Calu3 (cell line): ENCODE measurements around the gene MST1. TPM values are rescaled to one million over a fixed set of nuclear protein-coding genes. Genes with fewer than 3 reads are reported as not detected.

Experiments
- BruUV-seq: library from RNA; stranded (reverse); fragments of 400-500 nt; replicated peaks from 2 replicates; lab custom pipeline; 2021; lab: Mats Ljungman, UMichigan
- CTCF ChIA-PET: fragments of 300-600 bp; sonication (Branson Sonifier 250); formaldehyde crosslinking; loops from one replicate; lab custom pipeline; 2022; ENCODE audit warnings: antibody characterized with exemption; lab: Charles Lee
- DNase-seq: peaks from one replicate; pipeline ENCODE4 v3.0.0; 2022
- H3K27ac Mint-ChIP-seq: one replicate; pipeline ENCODE4 v1.8.0; 2022; ENCODE audit warnings: mixed read lengths; ENCODE audit not compliant: unreplicated experiment
- H3K27me3 Mint-ChIP-seq: one replicate; pipeline ENCODE4 v1.8.0; 2022; ENCODE audit warnings: mixed read lengths; ENCODE audit not compliant: unreplicated experiment
- H3K36me3 Mint-ChIP-seq: one replicate; pipeline ENCODE4 v1.8.0; 2022; ENCODE audit warnings: mild to moderate bottlenecking, moderate library complexity, mixed read lengths; ENCODE audit not compliant: insufficient read depth, unreplicated experiment
- H3K4me1 Mint-ChIP-seq: one replicate; pipeline ENCODE4 v1.8.0; 2022; ENCODE audit warnings: mild to moderate bottlenecking, low read depth, mixed read lengths; ENCODE audit not compliant: unreplicated experiment
- H3K4me3 Mint-ChIP-seq: one replicate; pipeline ENCODE4 v1.8.0; 2022; ENCODE audit warnings: mild to moderate bottlenecking, low read depth, moderate library complexity, mixed read lengths; ENCODE audit not compliant: unreplicated experiment
- H3K9me3 Mint-ChIP-seq: one replicate; pipeline ENCODE4 v1.8.0; 2022; ENCODE audit warnings: low read depth, mixed read lengths; ENCODE audit not compliant: unreplicated experiment
- intact Hi-C: fragments of 100-400 bp; cut with micrococcal nuclease; formaldehyde crosslinking; loops from one replicate; pipeline ENCODE4 v1.10.0; 2022; ENCODE audit not compliant: unreplicated experiment
- total RNA-seq: library from RNA; stranded (reverse); gene quantifications from 2 replicates; pipeline ENCODE4 v1.2.3, GENCODE V29; 2022
- TF ChIP-seq, protein P1 (sequence below): fragments of 200-600 bp; IDR thresholded peaks from one replicate; pipeline ENCODE4 v1.8.0; 2022; ENCODE audit warnings: antibody characterized with exemption; ENCODE audit not compliant: unreplicated experiment

The MST1 gene
- total RNA-seq, 1 experiment from 2014 or later = 8.0 TPM

DNA sequence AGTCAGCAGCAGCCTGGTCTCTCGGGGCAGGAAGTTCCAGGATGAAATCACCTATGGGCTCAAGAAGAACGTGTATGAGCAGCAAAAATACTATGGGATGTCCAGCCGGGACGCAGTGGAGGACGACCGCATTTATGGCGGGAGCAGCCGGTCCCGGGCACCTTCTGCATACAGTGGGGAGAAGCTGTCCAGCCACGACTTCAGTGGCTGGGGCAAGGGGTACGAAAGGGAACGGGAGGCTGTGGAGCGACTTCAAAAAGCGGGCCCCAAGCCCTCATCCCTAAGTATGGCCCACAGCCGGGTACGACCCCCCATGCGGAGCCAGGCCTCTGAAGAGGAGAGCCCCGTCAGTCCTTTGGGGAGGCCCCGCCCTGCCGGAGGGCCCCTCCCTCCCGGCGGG, 27.3 kb downstream of the MST1 start:
- Mint-ChIP-seq H3K27ac (no peak overlapping the region), H3K36me3 (peaks cover 10% of the 10 kb centered on the region), H3K4me3 (no peak overlapping the region), H3K4me1 (no peaks in the 10 kb centered on the region), H3K27me3 (peaks cover 27% of the 10 kb centered on the region), H3K9me3 (no peaks in the 10 kb centered on the region)
- TF ChIP-seq, protein P1, sequence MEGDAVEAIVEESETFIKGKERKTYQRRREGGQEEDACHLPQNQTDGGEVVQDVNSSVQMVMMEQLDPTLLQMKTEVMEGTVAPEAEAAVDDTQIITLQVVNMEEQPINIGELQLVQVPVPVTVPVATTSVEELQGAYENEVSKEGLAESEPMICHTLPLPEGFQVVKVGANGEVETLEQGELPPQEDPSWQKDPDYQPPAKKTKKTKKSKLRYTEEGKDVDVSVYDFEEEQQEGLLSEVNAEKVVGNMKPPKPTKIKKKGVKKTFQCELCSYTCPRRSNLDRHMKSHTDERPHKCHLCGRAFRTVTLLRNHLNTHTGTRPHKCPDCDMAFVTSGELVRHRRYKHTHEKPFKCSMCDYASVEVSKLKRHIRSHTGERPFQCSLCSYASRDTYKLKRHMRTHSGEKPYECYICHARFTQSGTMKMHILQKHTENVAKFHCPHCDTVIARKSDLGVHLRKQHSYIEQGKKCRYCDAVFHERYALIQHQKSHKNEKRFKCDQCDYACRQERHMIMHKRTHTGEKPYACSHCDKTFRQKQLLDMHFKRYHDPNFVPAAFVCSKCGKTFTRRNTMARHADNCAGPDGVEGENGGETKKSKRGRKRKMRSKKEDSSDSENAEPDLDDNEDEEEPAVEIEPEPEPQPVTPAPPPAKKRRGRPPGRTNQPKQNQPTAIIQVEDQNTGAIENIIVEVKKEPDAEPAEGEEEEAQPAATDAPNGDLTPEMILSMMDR = no peak
- no TSS peak for BruUV-seq
- CTCF ChIA-PET = no interaction called here
- intact Hi-C loops = no loop called here
- no peak for DNase-seq

DNA sequence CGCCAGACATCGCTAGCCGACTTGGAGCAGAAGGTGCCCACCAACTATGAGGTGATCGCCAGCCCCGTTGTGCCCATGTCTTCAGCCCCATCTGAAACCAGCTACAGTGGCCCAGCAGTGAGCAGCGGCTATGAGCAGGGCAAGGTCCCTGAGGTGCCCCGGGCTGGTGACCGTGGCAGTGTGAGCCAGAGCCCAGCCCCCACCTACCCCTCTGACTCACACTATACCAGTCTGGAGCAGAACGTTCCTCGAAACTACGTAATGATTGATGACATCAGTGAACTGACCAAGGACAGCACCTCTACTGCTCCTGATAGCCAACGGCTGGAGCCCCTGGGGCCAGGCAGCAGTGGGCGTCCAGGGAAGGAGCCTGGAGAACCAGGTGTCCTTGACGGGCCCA, 28.0 kb downstream of the MST1 start:
- no peaks in the 10 kb centered on the region for H3K4me1 Mint-ChIP-seq
- CTCF ChIA-PET = no interaction called here
- BruUV-seq = no TSS peak
- peaks cover 27% of the 10 kb centered on the region for H3K27me3 Mint-ChIP-seq
- intact Hi-C loops = no loop called here
- H3K27ac Mint-ChIP-seq = no peak overlapping the region
- TF ChIP-seq, protein P1 = no peak
- DNase-seq = peak; percentile 14
- H3K4me3 Mint-ChIP-seq = no peak overlapping the region
- H3K9me3 Mint-ChIP-seq = no peaks in the 10 kb centered on the region
- H3K36me3 Mint-ChIP-seq = peaks cover 10% of the 10 kb centered on the region

DNA sequence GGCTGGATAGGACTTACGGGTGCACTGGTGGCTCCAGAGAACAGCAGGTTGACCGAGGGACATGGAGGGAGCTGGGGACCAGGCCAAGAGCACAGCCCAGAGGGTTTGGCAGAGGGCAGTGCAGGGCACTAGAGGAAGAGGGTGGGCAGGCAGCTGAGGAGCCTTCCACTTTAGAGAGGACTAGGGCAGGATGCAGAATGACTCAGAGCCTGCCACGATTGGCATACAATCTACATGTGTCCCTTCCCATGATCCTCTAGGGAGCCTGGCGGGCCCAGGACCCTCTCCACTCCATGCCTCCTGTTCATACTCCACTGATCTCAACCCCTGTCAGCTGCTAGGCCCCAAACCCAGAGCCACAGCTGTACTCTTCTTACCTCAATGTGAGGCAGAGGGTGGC, 29.5 kb downstream of the MST1 start:
- Mint-ChIP-seq H3K36me3 (peaks cover 10% of the 10 kb centered on the region), H3K4me3 (no peak overlapping the region), H3K4me1 (no peaks in the 10 kb centered on the region), H3K9me3 (no peaks in the 10 kb centered on the region), H3K27ac (no peak overlapping the region), H3K27me3 (peaks cover 27% of the 10 kb centered on the region)
- no TSS peak for BruUV-seq
- CTCF ChIA-PET = no interaction called here
- no peak for DNase-seq
- TF ChIP-seq, protein P1 = no peak
- intact Hi-C loops = no loop called here

DNA sequence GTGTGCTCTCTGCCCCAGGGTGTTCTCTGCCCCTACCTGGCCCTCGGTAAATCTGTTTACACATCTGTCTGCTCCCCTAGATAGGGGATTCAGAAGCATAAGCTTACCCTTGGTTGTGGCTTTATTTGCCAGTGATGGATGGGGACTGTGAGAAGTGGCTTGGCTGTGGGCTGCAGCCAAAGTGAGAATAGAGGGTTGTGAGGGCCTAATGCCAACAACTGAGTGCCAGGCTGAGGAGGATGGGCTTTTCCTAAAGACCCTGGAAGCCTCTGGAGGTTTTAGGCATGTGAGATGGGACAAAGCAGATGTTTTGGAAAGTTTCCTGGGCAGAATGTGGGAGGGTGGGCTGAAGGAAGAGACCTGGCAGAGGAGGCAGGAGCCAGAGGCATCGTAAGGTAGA, 30.6 kb downstream of the MST1 start:
- Mint-ChIP-seq H3K9me3 (no peaks in the 10 kb centered on the region), H3K4me3 (no peak overlapping the region), H3K4me1 (no peaks in the 10 kb centered on the region), H3K27me3 (peaks cover 27% of the 10 kb centered on the region), H3K36me3 (peaks cover 10% of the 10 kb centered on the region), H3K27ac (no peak overlapping the region)
- DNase-seq = no peak
- intact Hi-C loops = no loop called here
- TF ChIP-seq, protein P1 = no peak
- CTCF ChIA-PET = no interaction called here
- BruUV-seq = no TSS peak
